CD4-positive, alpha-beta T cell treated with Interleukin-4 for 4 hours (primary cell): ENCODE data around the gene ADAMTS15.

Experiments used
- DNase-seq: peaks from one replicate; pipeline ENCODE4 v3.0.0-alpha.2; 2020

ADAMTS15 gene

GRCh38 chr11:130515829-130516553 lies 67.5 kb downstream of the ADAMTS15 start:
- no peak for DNase-seq

DNA sequence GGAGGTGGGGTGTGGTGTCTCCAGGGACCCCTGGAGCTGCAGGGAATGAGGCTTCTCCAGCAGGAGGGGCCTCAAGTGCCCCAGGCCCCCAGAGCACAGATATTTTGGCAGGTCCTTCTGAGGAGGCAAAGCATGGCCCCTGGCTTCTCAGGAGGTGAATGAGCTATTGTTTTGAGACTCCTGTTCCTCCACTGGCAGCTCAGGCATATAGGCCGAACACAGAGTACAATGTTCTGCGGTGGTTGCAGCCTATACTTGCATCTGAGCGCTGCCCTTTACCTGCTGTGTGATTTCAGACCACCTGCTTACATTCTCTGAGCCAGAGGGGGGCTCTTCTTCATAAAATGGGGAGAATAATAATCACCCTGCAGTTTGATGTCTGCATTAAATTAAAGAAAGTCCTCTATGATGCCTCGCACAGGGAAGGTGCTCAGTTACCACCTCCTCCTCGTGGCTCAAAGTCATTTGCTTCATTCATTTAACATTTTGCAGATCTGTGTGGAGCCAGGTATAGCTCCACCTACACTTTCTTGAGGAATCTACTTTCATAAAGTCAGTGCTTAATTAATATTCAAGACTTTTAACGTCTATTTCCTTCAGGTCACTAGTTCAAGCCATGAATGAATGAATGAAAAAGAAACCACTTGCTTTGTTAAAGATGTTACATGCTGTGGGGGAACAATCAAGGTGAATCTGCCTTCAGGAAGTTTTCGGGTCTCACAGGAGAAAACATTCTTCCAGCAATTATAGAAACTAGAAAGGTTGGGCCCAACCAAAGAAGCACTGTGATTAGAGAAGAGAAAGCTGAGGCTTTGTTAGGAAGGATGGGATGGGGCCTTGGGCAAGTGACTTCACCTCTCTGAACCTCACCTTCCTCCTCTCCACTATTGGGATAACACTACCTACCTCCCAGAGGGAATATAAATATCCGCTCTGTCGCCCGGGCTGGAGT lies 68.4 kb downstream of the ADAMTS15 start:
- no peak for DNase-seq

DNA sequence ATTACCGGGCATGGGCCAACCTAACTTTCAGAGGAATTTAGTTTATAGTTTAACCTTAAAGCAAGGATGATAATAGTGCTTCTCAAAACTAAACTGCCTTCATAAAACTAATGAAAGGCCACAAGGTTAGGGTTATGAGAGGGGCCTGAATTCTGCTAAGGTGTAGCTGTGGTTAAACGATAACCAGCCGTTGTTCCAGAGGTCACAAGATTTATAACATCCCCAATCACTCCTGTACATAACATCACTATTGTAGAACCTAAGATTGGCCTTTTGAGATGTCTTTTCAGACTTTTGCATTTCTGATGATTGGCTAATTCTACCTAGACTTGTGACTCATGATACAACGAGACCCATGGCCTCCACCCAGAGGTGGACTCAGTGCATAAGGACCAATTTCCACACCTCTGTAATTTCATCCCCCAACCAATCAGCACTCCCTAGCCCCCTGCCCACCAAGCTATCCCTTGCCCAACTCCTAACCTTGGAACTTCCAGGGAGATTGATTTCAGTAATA lies 69.8 kb downstream of the ADAMTS15 start:
- DNase-seq: no peak

GRCh38 chr11:130519128-130519932 lies 70.9 kb downstream of the ADAMTS15 start:
- DNase-seq: no peak

DNA sequence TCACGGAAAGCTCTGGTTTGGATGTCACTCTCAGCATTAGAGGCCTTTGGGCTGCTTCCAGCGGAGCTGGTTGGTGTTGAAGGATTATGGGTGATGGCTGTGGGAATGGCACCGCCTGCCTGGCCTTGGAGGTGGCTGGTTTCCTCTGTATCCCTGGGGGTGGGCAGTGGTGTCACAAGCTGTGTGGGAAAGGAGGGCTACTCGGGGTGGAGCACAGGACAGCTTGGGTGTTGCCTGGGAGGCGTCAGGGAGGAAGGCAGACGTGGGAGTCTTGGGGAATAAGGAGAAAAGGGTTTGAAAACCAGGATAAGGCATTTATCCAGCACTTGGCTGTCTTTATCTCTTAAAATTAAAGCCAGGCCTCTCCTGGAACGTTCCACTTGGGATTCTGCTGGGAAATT lies 71.8 kb downstream of the ADAMTS15 start:
- DNase-seq: no peak

- no peak for DNase-seq
Measured at GRCh38 chr11:130522284-130522961, 74.0 kb downstream of the ADAMTS15 start.

- no peak for DNase-seq
Measured at GRCh38 chr11:130523166-130523565, 74.7 kb downstream of the ADAMTS15 start.

GRCh38 chr11:130523609-130524008 lies 75.2 kb downstream of the ADAMTS15 start:
- DNase-seq: no peak

GRCh38 chr11:130524132-130524790 lies 75.8 kb downstream of the ADAMTS15 start:
- DNase-seq: no peak

DNA sequence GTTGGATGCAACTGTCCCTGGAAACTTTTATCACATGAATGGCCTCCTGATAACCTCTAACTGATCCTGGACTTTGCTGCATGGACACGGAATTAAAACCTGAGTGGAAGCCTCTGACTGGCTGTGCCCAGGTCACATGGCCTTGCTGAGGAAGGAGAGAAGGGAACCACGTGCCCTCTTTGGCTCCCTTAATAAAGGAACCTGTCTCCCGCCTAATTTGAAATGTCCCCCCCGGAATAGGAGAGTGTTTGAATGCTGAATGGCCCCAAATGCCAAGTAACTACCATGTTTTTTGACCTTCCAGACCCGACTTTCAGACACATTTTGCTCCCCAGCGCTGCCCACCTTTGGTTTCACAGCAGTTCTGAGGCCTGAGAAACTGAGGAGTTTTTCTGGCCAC lies 76.9 kb downstream of the ADAMTS15 start:
- no peak for DNase-seq
